Spleen (tissue), 7 donors: ENCODE data around the gene MIF.

Experiments
- POLR2A ChIP-seq, 3 donors: fragments of 450-650 bp; IDR thresholded peaks; one replicate each; pipeline ENCODE4 v1.5.1; 2017; ENCODE audit warnings: antibody characterized with exemption in 3 of 3, mild to moderate bottlenecking in 1 of 3
- POLR2AphosphoS5 ChIP-seq, 3 donors: sonication (generic); formaldehyde crosslinking; IDR thresholded peaks; one replicate each; pipeline ENCODE4 v1.5.1; 2017; ENCODE audit warnings: antibody characterized with exemption in 3 of 3
- TF ChIP-seq, protein P1 (sequence below), 11 experiments: fragments of 200-600 bp in 7 of 11; fragments of 450-650 bp in 4 of 11; sonication (generic) in 4 of 11; IDR thresholded peaks in 8 of 11; conservative IDR thresholded peaks in 3 of 11; 1 replicate in 7 of 11; 2 replicates in 4 of 11; pipeline versions ENCODE4 v1.4.0 to v1.8.0; 2016 to 2021; ENCODE audit warnings: antibody characterized with exemption in 11 of 11, inconsistent platforms in 4 of 11, mild to moderate bottlenecking in 1 of 11
- donor health status: DM: no; HTN: no; CAD: no; lungs with moderate emphysema.
- donor health status: DM: no; HTN: no; CAD: no.
- donor health status: DM: no; HTN: no; CAD: no.

DNA sequence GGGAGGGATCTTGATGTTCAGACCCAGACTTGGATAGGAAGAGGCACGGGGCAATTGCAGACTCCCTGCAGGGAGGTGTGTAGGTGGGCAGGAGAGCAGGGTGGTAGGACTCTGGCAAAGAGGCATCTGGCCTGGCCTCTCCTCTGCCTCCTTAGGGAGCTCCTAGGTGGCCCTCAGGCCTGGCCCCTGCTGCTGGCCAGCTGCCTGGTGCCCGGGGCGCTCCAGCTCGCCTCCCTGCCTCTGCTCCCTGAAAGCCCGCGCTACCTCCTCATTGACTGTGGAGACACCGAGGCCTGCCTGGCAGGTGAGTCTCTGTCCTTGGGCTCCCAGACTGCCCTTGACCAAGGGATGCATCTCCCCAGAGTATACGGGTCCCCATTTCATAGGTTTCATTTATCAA, 16.6 kb upstream of the MIF start:
- TF ChIP-seq, protein P1, sequence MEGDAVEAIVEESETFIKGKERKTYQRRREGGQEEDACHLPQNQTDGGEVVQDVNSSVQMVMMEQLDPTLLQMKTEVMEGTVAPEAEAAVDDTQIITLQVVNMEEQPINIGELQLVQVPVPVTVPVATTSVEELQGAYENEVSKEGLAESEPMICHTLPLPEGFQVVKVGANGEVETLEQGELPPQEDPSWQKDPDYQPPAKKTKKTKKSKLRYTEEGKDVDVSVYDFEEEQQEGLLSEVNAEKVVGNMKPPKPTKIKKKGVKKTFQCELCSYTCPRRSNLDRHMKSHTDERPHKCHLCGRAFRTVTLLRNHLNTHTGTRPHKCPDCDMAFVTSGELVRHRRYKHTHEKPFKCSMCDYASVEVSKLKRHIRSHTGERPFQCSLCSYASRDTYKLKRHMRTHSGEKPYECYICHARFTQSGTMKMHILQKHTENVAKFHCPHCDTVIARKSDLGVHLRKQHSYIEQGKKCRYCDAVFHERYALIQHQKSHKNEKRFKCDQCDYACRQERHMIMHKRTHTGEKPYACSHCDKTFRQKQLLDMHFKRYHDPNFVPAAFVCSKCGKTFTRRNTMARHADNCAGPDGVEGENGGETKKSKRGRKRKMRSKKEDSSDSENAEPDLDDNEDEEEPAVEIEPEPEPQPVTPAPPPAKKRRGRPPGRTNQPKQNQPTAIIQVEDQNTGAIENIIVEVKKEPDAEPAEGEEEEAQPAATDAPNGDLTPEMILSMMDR (IDR thresholded peaks at IDR 0.05 in 8 of 11, conservative IDR thresholded peaks at IDR 0.05 in 3 of 11) = no peak
- TF ChIP-seq POLR2A (IDR thresholded peaks at IDR 0.05) (no peak), POLR2AphosphoS5 (IDR thresholded peaks at IDR 0.05) (no peak)
